Activated T-cell treated with anti-CD3 and anti-CD28 coated beads for 48 hours (primary cell): ENCODE measurements around the gene XRCC4.
"Not testable (repeated sequence)": the region's sequence is repeated elsewhere in the genome, so short reads cannot be mapped to it uniquely, and the experiment has no call there.

ENCODE experiments used
- DNase-seq: peaks from one replicate; pipeline ENCODE4 v3.0.0-alpha.2; 2020; ENCODE audit warnings: low read depth

Gene XRCC4

GRCh38 chr5:83184534-83184933 lies 107.2 kb downstream of the XRCC4 start:
- no peak for DNase-seq

GRCh38 chr5:83192947-83193346 lies 115.6 kb downstream of the XRCC4 start:
- no peak for DNase-seq

GRCh38 chr5:83197326-83197967 lies 120.1 kb downstream of the XRCC4 start:
- DNase-seq, result no peak

- DNase-seq, result no peak
These were observed 121.8 kb downstream of the XRCC4 start for GRCh38 chr5:83199126-83199525.

- DNase-seq, result no peak
These were observed 127.3 kb downstream of the XRCC4 start for GRCh38 chr5:83204651-83205050.

GRCh38 chr5:83209963-83210362 lies 132.6 kb downstream of the XRCC4 start:
- no peak for DNase-seq

- no peak for DNase-seq
These were observed 141.7 kb downstream of the XRCC4 start for GRCh38 chr5:83219077-83219476.

GRCh38 chr5:83219495-83219894 lies 142.1 kb downstream of the XRCC4 start:
- DNase-seq, result no peak

GRCh38 chr5:83220331-83220730 lies 143.0 kb downstream of the XRCC4 start:
- no peak for DNase-seq

- no peak for DNase-seq
These were observed 145.6 kb downstream of the XRCC4 start for GRCh38 chr5:83222906-83223305.

GRCh38 chr5:83227611-83228010 lies 150.3 kb downstream of the XRCC4 start:
- no peak for DNase-seq

- DNase-seq, result no peak
These were observed 153.2 kb downstream of the XRCC4 start for GRCh38 chr5:83230511-83230910.

GRCh38 chr5:83244516-83244915 lies 167.2 kb downstream of the XRCC4 start:
- DNase-seq, result no peak

- DNase-seq, result no peak
These were observed 167.7 kb downstream of the XRCC4 start for GRCh38 chr5:83245037-83245436.

GRCh38 chr5:83246071-83246470 lies 168.7 kb downstream of the XRCC4 start:
- no peak for DNase-seq

- DNase-seq, result no peak
These were observed 171.8 kb downstream of the XRCC4 start for GRCh38 chr5:83249156-83249555.

GRCh38 chr5:83251849-83252248 lies 174.5 kb downstream of the XRCC4 start:
- no peak for DNase-seq

- no peak for DNase-seq
These were observed 176.4 kb downstream of the XRCC4 start for GRCh38 chr5:83253720-83254119.

- no peak for DNase-seq
These were observed 177.9 kb downstream of the XRCC4 start for GRCh38 chr5:83255268-83255667.

- no peak for DNase-seq
These were observed 178.9 kb downstream of the XRCC4 start for GRCh38 chr5:83256091-83256780.

GRCh38 chr5:83257684-83258083 lies 180.3 kb downstream of the XRCC4 start:
- not testable (repeated sequence) for DNase-seq

GRCh38 chr5:83265318-83265717 lies 188.0 kb downstream of the XRCC4 start:
- DNase-seq, result no peak

GRCh38 chr5:83270311-83270710 lies 193.0 kb downstream of the XRCC4 start:
- DNase-seq, result no peak

- DNase-seq, result no peak
These were observed 199.8 kb downstream of the XRCC4 start for GRCh38 chr5:83277154-83277553.
